ENCODE measurements around the gene ZNF700.
"Not testable (repeated sequence)": the region's sequence is repeated elsewhere in the genome, so short reads cannot be mapped to it uniquely, and the experiment has no call there.

ZNF700 gene

DNA sequence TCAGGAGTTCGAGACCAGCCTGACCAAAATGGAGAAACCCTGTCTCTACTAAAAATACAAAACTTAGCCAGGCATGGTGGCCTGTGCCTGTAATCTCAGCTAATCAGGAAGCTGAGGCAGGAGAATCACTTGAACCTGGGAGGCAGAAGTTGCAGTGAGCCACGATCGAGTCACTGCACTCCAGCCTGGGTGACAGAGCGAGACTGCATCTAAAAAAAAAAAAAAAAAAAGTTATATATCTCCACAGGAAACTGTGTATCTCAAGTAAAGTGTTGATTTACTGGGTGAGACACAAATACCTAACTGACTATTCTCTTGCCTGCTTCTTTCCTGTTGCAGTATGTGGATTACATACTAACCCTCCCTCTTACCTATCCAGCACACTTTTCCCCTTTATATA lies 67.0 kb downstream of the ZNF700 start:
- DNase-seq, result not testable (repeated sequence)

DNA sequence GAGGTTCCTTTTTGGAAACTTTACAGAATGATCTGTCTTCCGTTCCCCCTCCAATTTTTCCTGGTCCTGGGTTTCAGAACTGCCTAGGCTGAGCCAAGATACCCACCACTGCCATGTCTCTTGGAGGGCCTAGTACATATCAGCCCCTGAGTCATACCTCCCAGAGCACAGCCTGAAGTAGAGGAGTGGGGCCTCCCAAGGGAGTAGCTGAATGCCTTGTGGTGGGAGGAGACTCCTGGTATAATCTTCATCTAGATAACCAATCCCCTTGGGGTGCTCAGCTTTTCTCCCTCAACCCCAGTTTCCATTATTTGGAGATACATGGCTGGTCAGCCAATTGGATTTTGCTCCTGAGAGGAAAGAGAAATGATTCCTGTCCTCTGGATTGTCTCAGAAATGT lies 70.3 kb downstream of the ZNF700 start:
- no peak for DNase-seq

All from activated CD4-positive, alpha-beta T cell treated with anti-CD3 and anti-CD28 coated beads, Interleukin-2, Interleukin-6, amounts not matched to agents 100 ng/mL and 50 ng/mL, durations not matched to agents 16 hours and 8 hours (primary cell).